SH-SY5Y (cell line): ENCODE data around the gene ROR1.

Experiments used
- GATA2 ChIP-seq: IDR thresholded peaks from 2 replicates; pipeline ENCODE4 v1.6.1; 2011; ENCODE audit warnings: mild to moderate bottlenecking, low read depth, low read length
- GATA3 ChIP-seq: IDR thresholded peaks from 2 replicates; pipeline ENCODE4 v1.6.1; 2011; ENCODE audit warnings: low read depth, mild to moderate bottlenecking, low read length, moderate library complexity

DNA sequence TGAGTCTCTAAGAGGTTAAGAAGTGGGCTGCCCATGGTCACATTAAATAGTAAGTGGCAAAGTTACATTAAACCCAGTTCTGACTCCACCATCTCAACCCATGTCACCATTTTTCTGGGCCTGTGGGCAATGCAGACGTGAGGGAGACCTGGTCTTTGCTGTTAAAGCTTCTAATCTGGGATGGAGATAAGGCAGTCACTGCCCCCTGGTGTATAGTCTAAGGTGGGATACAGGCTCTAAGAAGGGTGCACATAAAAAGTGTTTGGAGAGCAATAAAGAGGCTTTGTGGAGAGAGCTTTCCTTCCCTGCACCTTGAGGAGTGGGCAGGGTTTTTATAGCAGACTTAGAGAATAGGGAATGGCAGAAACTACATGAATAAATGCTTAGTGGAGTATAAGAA is 141.3 kb downstream of the ROR1 start:
- TF ChIP-seq GATA2 (no peak), GATA3 (no peak)
